Thyroid gland (tissue), 4 donors: ENCODE data around the gene ABCG2. TPM values are rescaled to one million over a fixed set of nuclear protein-coding genes. Genes with fewer than 3 reads are reported as not detected.
"Not testable (repeated sequence)": the region's sequence is repeated elsewhere in the genome, so short reads cannot be mapped to it uniquely, and the experiment has no call there.

ENCODE experiments used
- DNase-seq, 2 donors: peaks; one replicate each; pipeline ENCODE4 v3.0.0-alpha.2; 2019
- H3K27ac ChIP-seq, 3 donors: fragments of 200-600 bp; sonication (generic); 1 replicate in 2 of 3; 2 replicates in 1 of 3; pipeline ENCODE4 v1.5.1; 2016 to 2019; ENCODE audit warnings: mild to moderate bottlenecking in 1 of 3, moderate library complexity in 1 of 3
- H3K27me3 ChIP-seq: fragments of 200-600 bp; sonication (generic); one replicate; pipeline ENCODE4 v1.5.1; 2019
- H3K36me3 ChIP-seq, 2 donors: fragments of 200-600 bp; sonication (generic); one replicate each; pipeline ENCODE4 v1.5.1; 2016 to 2019
- H3K4me1 ChIP-seq, 2 donors: fragments of 200-600 bp; sonication (generic); one replicate each; pipeline ENCODE4 v1.5.1; 2017 to 2019
- H3K4me3 ChIP-seq, 3 donors: fragments of 200-600 bp; sonication (generic); replicated peaks in 1 of 3; 1 replicate in 2 of 3; 2 replicates in 1 of 3; pipeline ENCODE4 v1.5.1; 2016; ENCODE audit warnings: mild to moderate bottlenecking in 1 of 3
- H3K9me3 ChIP-seq: fragments of 200-600 bp; sonication (generic); one replicate; pipeline ENCODE4 v1.5.1; 2017
- CTCF ChIP-seq, 6 experiments: fragments of 200-600 bp in 3 of 6; fragments of 450-650 bp in 3 of 6; sonication (generic) in 3 of 6; IDR thresholded peaks; one replicate each; pipeline ENCODE4 v1.5.1; 2016 to 2019; ENCODE audit warnings: antibody characterized with exemption in 6 of 6, mild to moderate bottlenecking in 2 of 6, inconsistent platforms in 1 of 6, moderate library complexity in 1 of 6
- POLR2A ChIP-seq, 2 donors: fragments of 450-650 bp; IDR thresholded peaks; one replicate each; pipeline ENCODE4 v1.6.1; 2017; ENCODE audit warnings: antibody characterized with exemption in 2 of 2, mild to moderate bottlenecking in 2 of 2, moderate library complexity in 1 of 2
- WGBS, 2 donors: methylation state at CpG; one replicate each; pipeline ENCODE4 v1.1.5; 2017; 5-methylcytosine and 5-hydroxymethylcytosine counted together
- intact Hi-C: fragments of 100-400 bp; cut with DNase I; formaldehyde crosslinking; loops from one replicate; pipeline ENCODE4 v1.15.1; 2023
- total RNA-seq, 4 donors: library from RNA; depleted of rRNA; stranded (reverse); fragments of >200 nt; gene quantifications; one replicate each; pipeline ENCODE4 v1.2.3, GENCODE V29; 2016

Gene ABCG2
- total RNA-seq, 4 donors from 2014 or later: 3.9 to 26.3 (median 9.4) TPM

- H3K4me3 ChIP-seq: peak overlapping the region in 1 of 3 donors; percentile 44
- H3K27ac ChIP-seq: no peak overlapping the region
- H3K4me1 ChIP-seq: peaks cover 0 to 6% of the 10 kb centered on the region in 2 donors
- 13 to 14% methylated on average over 12 of the region's 12 CpGs for WGBS, 2 donors
- H3K27me3 ChIP-seq: no peaks in the 10 kb centered on the region
- no peak for TF ChIP-seq POLR2A (IDR thresholded peaks at IDR 0.05)
- no peak for TF ChIP-seq CTCF (IDR thresholded peaks at IDR 0.05)
- H3K36me3 ChIP-seq: no peaks in the 10 kb centered on the region
- intact Hi-C loops: no loop called here
- no peaks in the 10 kb centered on the region for H3K9me3 ChIP-seq
- no peak for DNase-seq
These were observed 376 bp downstream of the ABCG2 start for GRCh38 chr4:88158038-88158488.

- intact Hi-C loops, H3K27me3 ChIP-seq, H3K27ac ChIP-seq, H3K4me1 ChIP-seq, H3K4me3 ChIP-seq, H3K9me3 ChIP-seq, DNase-seq, H3K36me3 ChIP-seq: not testable (repeated sequence)
- 91 to 93% methylated on average over 8 of the region's 8 CpGs for WGBS, 2 donors
These were observed 6.1 kb downstream of the ABCG2 start for GRCh38 chr4:88152331-88152730.

GRCh38 chr4:88148560-88148959 lies 9.9 kb downstream of the ABCG2 start:
- 64 to 68% methylated on average over 2 of the region's 2 CpGs for WGBS, 2 donors
- TF ChIP-seq CTCF (IDR thresholded peaks at IDR 0.05) (no peak), POLR2A (IDR thresholded peaks at IDR 0.05) (no peak)
- Histone ChIP-seq H3K36me3 (no peaks in the 10 kb centered on the region), H3K27ac (no peak overlapping the region), H3K4me1 (no peaks in the 10 kb centered on the region), H3K4me3 (no peak overlapping the region), H3K27me3 (no peaks in the 10 kb centered on the region), H3K9me3 (no peaks in the 10 kb centered on the region)
- no peak for DNase-seq
- intact Hi-C loops: no loop called here

GRCh38 chr4:88147799-88148217 lies 10.6 kb downstream of the ABCG2 start:
- WGBS, 2 donors: 45 to 50% methylated on average over 4 of the region's 4 CpGs
- no peak overlapping the region for H3K27ac ChIP-seq
- intact Hi-C loops: no loop called here
- TF ChIP-seq CTCF (IDR thresholded peaks at IDR 0.05) (no peak), POLR2A (IDR thresholded peaks at IDR 0.05) (no peak)
- no peak for DNase-seq
- no peak overlapping the region for H3K4me3 ChIP-seq
- no peaks in the 10 kb centered on the region for H3K4me1 ChIP-seq
- no peaks in the 10 kb centered on the region for H3K36me3 ChIP-seq
- H3K9me3 ChIP-seq: no peaks in the 10 kb centered on the region
- no peaks in the 10 kb centered on the region for H3K27me3 ChIP-seq

GRCh38 chr4:88146891-88147290 lies 11.5 kb downstream of the ABCG2 start:
- intact Hi-C loops: no loop called here

More at GRCh38 chr4:88146891-88147290, 11.5 kb downstream of the ABCG2 start:
- Histone ChIP-seq H3K36me3 (no peaks in the 10 kb centered on the region), H3K4me3 (no peak overlapping the region), H3K27me3 (no peaks in the 10 kb centered on the region), H3K27ac (no peak overlapping the region), H3K4me1 (no peaks in the 10 kb centered on the region), H3K9me3 (no peaks in the 10 kb centered on the region)
- DNase-seq: no peak
- TF ChIP-seq POLR2A (IDR thresholded peaks at IDR 0.05) (no peak), CTCF (IDR thresholded peaks at IDR 0.05) (no peak)
